Measurements from ENCODE around the gene ZNF337.

ZNF337 gene

GRCh38 chr20:25696371-25697131, at the start of gene ZNF337:
Gene ZNF337 (minus strand): TSS chr20:25696853. CDS start chr20:25686417, 10,436 bp downstream.
- peaks cover 11% of the 10 kb centered on the region for H3K36me3 ChIP-seq (ENCODE audit: insufficient read depth, low read length)
- H3K9me3 ChIP-seq (ENCODE audit: low read depth, low read length): peaks cover 4% of the 10 kb centered on the region; the same call in 1 of the 2 replicates
- TF ChIP-seq EZH2 (IDR thresholded peaks at IDR 0.05) (no peak), FOXP2 (optimal IDR thresholded peaks at IDR 0.05; ENCODE audit: control extremely low read depth, extremely low read length, insufficient read depth) (peak; percentile 24), POLR2AphosphoS5 (IDR thresholded peaks at IDR 0.05; ENCODE audit: borderline replicate concordance, low read depth, low read length) (peak; percentile 84)
- H3K27ac ChIP-seq: no peak within 1 kb of the TSS; the same call in 1 of the 2 replicates
- peak within 1 kb of the TSS; percentile 86 for H3K9ac ChIP-seq (ENCODE audit: insufficient read length)
- H3K4me3 ChIP-seq: peak within 1 kb of the TSS; percentile 90
- peak; percentile 51 for DNase-seq (ENCODE audit: low read depth, low spot score)

- H3K9me3 ChIP-seq (ENCODE audit: low read depth, low read length): no peaks in the 10 kb centered on the region
- H3K4me3 ChIP-seq: no peak overlapping the region
- H3K9ac ChIP-seq (ENCODE audit: insufficient read length): no peak overlapping the region
- DNase-seq (ENCODE audit: low read depth, low spot score): no peak
- TF ChIP-seq EZH2 (IDR thresholded peaks at IDR 0.05): no peak
- TF ChIP-seq POLR2AphosphoS5 (IDR thresholded peaks at IDR 0.05; ENCODE audit: borderline replicate concordance, low read depth, low read length): no peak
- TF ChIP-seq FOXP2 (optimal IDR thresholded peaks at IDR 0.05; ENCODE audit: control extremely low read depth, extremely low read length, insufficient read depth): no peak
- no peaks in the 10 kb centered on the region for H3K36me3 ChIP-seq (ENCODE audit: insufficient read depth, low read length)
- no peak overlapping the region for H3K27ac ChIP-seq
Measured at GRCh38 chr20:25745738-25746137, 49.1 kb upstream of the ZNF337 start.

DNA sequence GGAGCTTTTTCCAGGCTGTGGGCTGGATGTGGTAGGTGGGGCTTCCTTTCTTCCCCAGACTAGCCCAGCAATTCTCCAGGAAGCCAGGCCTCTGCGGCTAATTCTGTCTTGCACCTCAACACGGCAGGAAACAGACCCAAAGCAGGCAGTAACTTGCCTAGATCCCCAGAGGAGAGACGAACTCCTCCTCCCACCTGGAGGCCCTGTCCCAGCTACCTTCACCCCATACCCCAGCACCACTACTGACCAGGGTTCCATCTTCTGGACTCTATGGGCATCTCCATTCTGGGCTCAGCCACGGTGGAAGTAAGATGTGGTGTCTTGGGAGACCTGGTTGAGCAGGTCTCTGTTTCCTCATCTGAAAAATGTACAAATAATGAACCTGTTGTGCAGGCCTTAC, 48.4 kb upstream of the ZNF337 start:
- no peak for TF ChIP-seq EZH2 (IDR thresholded peaks at IDR 0.05)
- TF ChIP-seq FOXP2 (optimal IDR thresholded peaks at IDR 0.05; ENCODE audit: control extremely low read depth, extremely low read length, insufficient read depth): no peak
- no peak for TF ChIP-seq POLR2AphosphoS5 (IDR thresholded peaks at IDR 0.05; ENCODE audit: borderline replicate concordance, low read depth, low read length)
- DNase-seq (ENCODE audit: low read depth, low spot score): no peak
- Histone ChIP-seq H3K27ac (no peak overlapping the region), H3K36me3 (ENCODE audit: insufficient read depth, low read length) (no peaks in the 10 kb centered on the region), H3K9me3 (ENCODE audit: low read depth, low read length) (no peaks in the 10 kb centered on the region), H3K9ac (ENCODE audit: insufficient read length) (no peak overlapping the region), H3K4me3 (no peak overlapping the region)

DNA sequence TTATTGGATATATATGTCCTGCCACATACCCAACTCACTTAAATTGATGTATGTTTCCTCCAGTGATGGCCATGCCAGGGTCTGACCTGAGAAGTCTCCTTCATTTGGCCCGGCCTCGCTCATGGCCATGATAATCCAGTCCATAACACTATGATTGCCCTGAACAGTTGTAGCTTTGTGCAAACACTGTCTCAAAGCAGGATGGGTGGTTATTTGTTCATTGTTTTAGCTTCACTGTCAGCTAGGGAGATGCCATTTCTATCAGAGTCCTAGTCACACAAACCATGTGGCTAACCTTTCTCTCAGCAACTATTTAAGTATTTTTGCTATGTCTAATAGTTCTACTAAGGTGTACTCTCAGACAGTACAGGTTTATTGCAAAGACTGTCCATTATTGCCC, 47.6 kb upstream of the ZNF337 start:
- no peak overlapping the region for H3K4me3 ChIP-seq
- DNase-seq (ENCODE audit: low read depth, low spot score): no peak
- no peaks in the 10 kb centered on the region for H3K36me3 ChIP-seq (ENCODE audit: insufficient read depth, low read length)
- H3K9ac ChIP-seq (ENCODE audit: insufficient read length): no peak overlapping the region
- no peak for TF ChIP-seq EZH2 (IDR thresholded peaks at IDR 0.05)
- TF ChIP-seq POLR2AphosphoS5 (IDR thresholded peaks at IDR 0.05; ENCODE audit: borderline replicate concordance, low read depth, low read length): no peak
- TF ChIP-seq FOXP2 (optimal IDR thresholded peaks at IDR 0.05; ENCODE audit: control extremely low read depth, extremely low read length, insufficient read depth): no peak
- no peaks in the 10 kb centered on the region for H3K9me3 ChIP-seq (ENCODE audit: low read depth, low read length)
- H3K27ac ChIP-seq: no peak overlapping the region

- no peak for DNase-seq (ENCODE audit: low read depth, low spot score)
- Histone ChIP-seq H3K9me3 (ENCODE audit: low read depth, low read length) (no peaks in the 10 kb centered on the region), H3K4me3 (no peak overlapping the region), H3K27ac (no peak overlapping the region), H3K36me3 (ENCODE audit: insufficient read depth, low read length) (no peaks in the 10 kb centered on the region), H3K9ac (ENCODE audit: insufficient read length) (no peak overlapping the region)
- TF ChIP-seq EZH2 (IDR thresholded peaks at IDR 0.05) (no peak), FOXP2 (optimal IDR thresholded peaks at IDR 0.05; ENCODE audit: control extremely low read depth, extremely low read length, insufficient read depth) (no peak), POLR2AphosphoS5 (IDR thresholded peaks at IDR 0.05; ENCODE audit: borderline replicate concordance, low read depth, low read length) (no peak)
Measured at GRCh38 chr20:25741088-25741487, 44.4 kb upstream of the ZNF337 start.

GRCh38 chr20:25739615-25740320, 43.1 kb upstream of the ZNF337 start:
- H3K9me3 ChIP-seq (ENCODE audit: low read depth, low read length): no peaks in the 10 kb centered on the region
- no peak overlapping the region for H3K9ac ChIP-seq (ENCODE audit: insufficient read length)
- no peak for TF ChIP-seq FOXP2 (optimal IDR thresholded peaks at IDR 0.05; ENCODE audit: control extremely low read depth, extremely low read length, insufficient read depth)
- no peak for TF ChIP-seq EZH2 (IDR thresholded peaks at IDR 0.05)
- no peak for TF ChIP-seq POLR2AphosphoS5 (IDR thresholded peaks at IDR 0.05; ENCODE audit: borderline replicate concordance, low read depth, low read length)
- no peak for DNase-seq (ENCODE audit: low read depth, low spot score)
- no peaks in the 10 kb centered on the region for H3K36me3 ChIP-seq (ENCODE audit: insufficient read depth, low read length)
- no peak overlapping the region for H3K27ac ChIP-seq
- no peak overlapping the region for H3K4me3 ChIP-seq

DNA sequence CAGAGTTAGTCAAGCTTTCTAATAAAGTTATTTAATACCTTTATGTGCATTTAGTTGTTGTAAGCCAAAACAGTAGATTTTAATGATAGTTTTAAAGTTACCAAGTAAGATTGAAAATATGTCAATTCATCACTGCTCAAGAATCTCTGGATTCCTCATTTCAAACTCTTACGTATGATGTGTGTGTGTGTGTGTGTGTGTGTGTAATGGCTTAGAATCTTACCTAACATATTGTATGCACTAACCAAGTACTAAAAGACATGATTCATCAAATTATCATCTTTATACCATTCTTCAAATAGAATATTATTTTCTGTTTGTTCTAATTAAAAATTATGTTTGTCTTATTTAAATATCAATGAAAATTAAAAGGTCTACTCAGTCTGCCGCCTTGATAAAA, 41.5 kb upstream of the ZNF337 start:
- Histone ChIP-seq H3K4me3 (no peak overlapping the region), H3K9ac (ENCODE audit: insufficient read length) (no peak overlapping the region), H3K27ac (no peak overlapping the region), H3K36me3 (ENCODE audit: insufficient read depth, low read length) (no peaks in the 10 kb centered on the region), H3K9me3 (ENCODE audit: low read depth, low read length) (no peaks in the 10 kb centered on the region)
- no peak for DNase-seq (ENCODE audit: low read depth, low spot score)
- TF ChIP-seq FOXP2 (optimal IDR thresholded peaks at IDR 0.05; ENCODE audit: control extremely low read depth, extremely low read length, insufficient read depth): no peak
- TF ChIP-seq EZH2 (IDR thresholded peaks at IDR 0.05): no peak
- TF ChIP-seq POLR2AphosphoS5 (IDR thresholded peaks at IDR 0.05; ENCODE audit: borderline replicate concordance, low read depth, low read length): no peak

GRCh38 chr20:25733903-25734302, 37.2 kb upstream of the ZNF337 start:
- H3K9me3 ChIP-seq (ENCODE audit: low read depth, low read length): no peaks in the 10 kb centered on the region
- no peak overlapping the region for H3K9ac ChIP-seq (ENCODE audit: insufficient read length)
- DNase-seq (ENCODE audit: low read depth, low spot score): no peak
- no peak overlapping the region for H3K4me3 ChIP-seq
- no peak overlapping the region for H3K27ac ChIP-seq
- H3K36me3 ChIP-seq (ENCODE audit: insufficient read depth, low read length): no peaks in the 10 kb centered on the region
- TF ChIP-seq POLR2AphosphoS5 (IDR thresholded peaks at IDR 0.05; ENCODE audit: borderline replicate concordance, low read depth, low read length) (no peak), EZH2 (IDR thresholded peaks at IDR 0.05) (no peak), FOXP2 (optimal IDR thresholded peaks at IDR 0.05; ENCODE audit: control extremely low read depth, extremely low read length, insufficient read depth) (no peak)

Data from SK-N-MC (cell line).